Activated T-helper 1 cell treated with anti-CD3 and anti-CD28 coated beads, Interleukin-12 subunit alpha, Interleukin-12 subunit beta, Interleukin-2, Interleukin-4 antibody, amounts not matched to agents 30 ng/mL and 10 ng/mL and 1 ng/mL, durations not matched to agents 14 hours and 24 hours and 36 hours (primary cell): ENCODE measurements around the gene EFCAB13. TPM values are rescaled to one million over a fixed set of nuclear protein-coding genes. Genes with fewer than 3 reads are reported as not detected.
A peak's percentile ranks its signal among the peaks of the same experiment; 100 is the strongest.

Experiments used
- DNase-seq: peaks from one replicate; pipeline ENCODE4 v3.0.0; 2021; ENCODE audit warnings: low spot score
- H3K27ac Mint-ChIP-seq: one replicate; pipeline ENCODE4 v1.8.0; 2021; ENCODE audit warnings: mild to moderate bottlenecking, mixed read lengths
- H3K27me3 Mint-ChIP-seq: one replicate; pipeline ENCODE4 v1.8.0; 2022; ENCODE audit warnings: mild to moderate bottlenecking, moderate library complexity, mixed read lengths; ENCODE audit not compliant: insufficient read depth
- H3K36me3 Mint-ChIP-seq: one replicate; pipeline ENCODE4 v1.8.0; 2021; ENCODE audit warnings: low read depth, mixed read lengths
- H3K4me1 Mint-ChIP-seq: one replicate; pipeline ENCODE4 v1.8.0; 2021; ENCODE audit warnings: low read depth, mixed read lengths
- H3K4me3 Mint-ChIP-seq: one replicate; pipeline ENCODE4 v1.8.0; 2021; ENCODE audit warnings: mild to moderate bottlenecking, moderate library complexity, mixed read lengths
- H3K9me3 Mint-ChIP-seq: one replicate; pipeline ENCODE4 v1.8.0; 2021; ENCODE audit warnings: mixed read lengths
- intact Hi-C: fragments of 100-400 bp; cut with micrococcal nuclease; formaldehyde crosslinking; loops from one replicate; pipeline ENCODE4 v1.15.1; 2024
- total RNA-seq: library from RNA; stranded (reverse); gene quantifications from 2 replicates; pipeline ENCODE4 v1.2.3, GENCODE V29; 2022

Gene EFCAB13
- 2.4 and 2.8 TPM in 2 replicates for total RNA-seq

GRCh38 chr17:47323382-47324223 is at the start of gene EFCAB13:
Gene EFCAB13 (plus strand): TSS chr17:47323955. CDS start chr17:47328354, 4,399 bp downstream.
- Mint-ChIP-seq H3K4me3 (peak within 1 kb of the TSS; percentile 96), H3K27ac (peak within 1 kb of the TSS; percentile 94), H3K9me3 (no peaks in the 10 kb centered on the region), H3K27me3 (peaks cover 22% of the 10 kb centered on the region), H3K4me1 (peaks cover 29% of the 10 kb centered on the region), H3K36me3 (peaks cover 4% of the 10 kb centered on the region)
- intact Hi-C loops = loop anchor here (10.0 kb wide), 1 partner anchor 411 kb away; the partner anchor contains the start of gene TBX21
- peak; percentile 77 for DNase-seq

GRCh38 chr17:47274319-47275069 is 49.3 kb upstream of the EFCAB13 start:
- Mint-ChIP-seq H3K27me3 (peaks cover 24% of the 10 kb centered on the region), H3K9me3 (peaks cover 4% of the 10 kb centered on the region), H3K36me3 (no peaks in the 10 kb centered on the region), H3K4me1 (peaks cover 7% of the 10 kb centered on the region), H3K4me3 (no peak overlapping the region), H3K27ac (no peak overlapping the region)
- intact Hi-C loops = no loop called here
- no peak for DNase-seq

- H3K4me1 Mint-ChIP-seq = peaks cover 7% of the 10 kb centered on the region
- intact Hi-C loops = no loop called here
- peaks cover 22% of the 10 kb centered on the region for H3K27me3 Mint-ChIP-seq
- no peaks in the 10 kb centered on the region for H3K36me3 Mint-ChIP-seq
- H3K4me3 Mint-ChIP-seq = no peak overlapping the region
- no peak overlapping the region for H3K27ac Mint-ChIP-seq
- DNase-seq = no peak
- H3K9me3 Mint-ChIP-seq = no peaks in the 10 kb centered on the region
These were observed 48.3 kb upstream of the EFCAB13 start for GRCh38 chr17:47275245-47275984.

GRCh38 chr17:47276444-47276843 is 47.3 kb upstream of the EFCAB13 start:
- H3K36me3 Mint-ChIP-seq = no peaks in the 10 kb centered on the region
- no peak overlapping the region for H3K4me3 Mint-ChIP-seq
- H3K27ac Mint-ChIP-seq = no peak overlapping the region
- H3K9me3 Mint-ChIP-seq = no peaks in the 10 kb centered on the region
- intact Hi-C loops = no loop called here
- peaks cover 22% of the 10 kb centered on the region for H3K27me3 Mint-ChIP-seq
- H3K4me1 Mint-ChIP-seq = peaks cover 7% of the 10 kb centered on the region
- DNase-seq = no peak

- Mint-ChIP-seq H3K4me1 (peaks cover 7% of the 10 kb centered on the region), H3K27me3 (peaks cover 23% of the 10 kb centered on the region), H3K36me3 (no peaks in the 10 kb centered on the region), H3K27ac (no peak overlapping the region), H3K9me3 (no peaks in the 10 kb centered on the region), H3K4me3 (no peak overlapping the region)
- intact Hi-C loops = no loop called here
- no peak for DNase-seq
These were observed 46.9 kb upstream of the EFCAB13 start for GRCh38 chr17:47276868-47277267.

- Mint-ChIP-seq H3K27me3 (peaks cover 28% of the 10 kb centered on the region), H3K4me1 (peaks cover 7% of the 10 kb centered on the region), H3K9me3 (no peaks in the 10 kb centered on the region), H3K36me3 (no peaks in the 10 kb centered on the region), H3K27ac (no peak overlapping the region), H3K4me3 (no peak overlapping the region)
- intact Hi-C loops = no loop called here
- no peak for DNase-seq
These were observed 45.8 kb upstream of the EFCAB13 start for GRCh38 chr17:47277921-47278320.

GRCh38 chr17:47278561-47278960 is 45.2 kb upstream of the EFCAB13 start:
- peaks cover 26% of the 10 kb centered on the region for H3K27me3 Mint-ChIP-seq
- no peak overlapping the region for H3K27ac Mint-ChIP-seq
- no peaks in the 10 kb centered on the region for H3K9me3 Mint-ChIP-seq
- peaks cover 7% of the 10 kb centered on the region for H3K4me1 Mint-ChIP-seq
- intact Hi-C loops = no loop called here
- H3K4me3 Mint-ChIP-seq = no peak overlapping the region
- DNase-seq = no peak
- H3K36me3 Mint-ChIP-seq = no peaks in the 10 kb centered on the region

- H3K4me1 Mint-ChIP-seq = peaks cover 7% of the 10 kb centered on the region
These were observed 44.5 kb upstream of the EFCAB13 start for GRCh38 chr17:47279062-47279801.

GRCh38 chr17:47280072-47280811 is 43.5 kb upstream of the EFCAB13 start:
- H3K27me3 Mint-ChIP-seq = peaks cover 20% of the 10 kb centered on the region
- H3K36me3 Mint-ChIP-seq = no peaks in the 10 kb centered on the region
- H3K4me1 Mint-ChIP-seq = peaks cover 7% of the 10 kb centered on the region
- no peak overlapping the region for H3K4me3 Mint-ChIP-seq
- DNase-seq = no peak
- H3K9me3 Mint-ChIP-seq = no peaks in the 10 kb centered on the region
- no peak overlapping the region for H3K27ac Mint-ChIP-seq
- intact Hi-C loops = no loop called here

More at GRCh38 chr17:47279062-47279801, 44.5 kb upstream of the EFCAB13 start:
- peaks cover 24% of the 10 kb centered on the region for H3K27me3 Mint-ChIP-seq
- no peaks in the 10 kb centered on the region for H3K36me3 Mint-ChIP-seq
- DNase-seq = no peak
- peak overlapping the region; percentile 32 for H3K27ac Mint-ChIP-seq
- no peak overlapping the region for H3K4me3 Mint-ChIP-seq
- intact Hi-C loops = no loop called here
- no peaks in the 10 kb centered on the region for H3K9me3 Mint-ChIP-seq

- Mint-ChIP-seq H3K4me1 (peaks cover 8% of the 10 kb centered on the region), H3K36me3 (no peaks in the 10 kb centered on the region), H3K4me3 (no peak overlapping the region), H3K9me3 (no peaks in the 10 kb centered on the region), H3K27ac (no peak overlapping the region), H3K27me3 (peaks cover 19% of the 10 kb centered on the region)
- intact Hi-C loops = no loop called here
- no peak for DNase-seq
These were observed 42.5 kb upstream of the EFCAB13 start for GRCh38 chr17:47281216-47281615.

GRCh38 chr17:47285003-47285402 is 38.8 kb upstream of the EFCAB13 start:
- no peak for DNase-seq
- H3K27me3 Mint-ChIP-seq = peaks cover 11% of the 10 kb centered on the region
- H3K36me3 Mint-ChIP-seq = no peaks in the 10 kb centered on the region
- intact Hi-C loops = no loop called here
- no peak overlapping the region for H3K27ac Mint-ChIP-seq
- no peak overlapping the region for H3K4me3 Mint-ChIP-seq
- no peaks in the 10 kb centered on the region for H3K9me3 Mint-ChIP-seq
- H3K4me1 Mint-ChIP-seq = peaks cover 7% of the 10 kb centered on the region
